ENCODE results near the gene KRT83. TPM values are rescaled to one million over a fixed set of nuclear protein-coding genes. Genes with fewer than 3 reads are reported as not detected.

Gene KRT83
- total RNA-seq, result not detected in 2 replicates

DNA sequence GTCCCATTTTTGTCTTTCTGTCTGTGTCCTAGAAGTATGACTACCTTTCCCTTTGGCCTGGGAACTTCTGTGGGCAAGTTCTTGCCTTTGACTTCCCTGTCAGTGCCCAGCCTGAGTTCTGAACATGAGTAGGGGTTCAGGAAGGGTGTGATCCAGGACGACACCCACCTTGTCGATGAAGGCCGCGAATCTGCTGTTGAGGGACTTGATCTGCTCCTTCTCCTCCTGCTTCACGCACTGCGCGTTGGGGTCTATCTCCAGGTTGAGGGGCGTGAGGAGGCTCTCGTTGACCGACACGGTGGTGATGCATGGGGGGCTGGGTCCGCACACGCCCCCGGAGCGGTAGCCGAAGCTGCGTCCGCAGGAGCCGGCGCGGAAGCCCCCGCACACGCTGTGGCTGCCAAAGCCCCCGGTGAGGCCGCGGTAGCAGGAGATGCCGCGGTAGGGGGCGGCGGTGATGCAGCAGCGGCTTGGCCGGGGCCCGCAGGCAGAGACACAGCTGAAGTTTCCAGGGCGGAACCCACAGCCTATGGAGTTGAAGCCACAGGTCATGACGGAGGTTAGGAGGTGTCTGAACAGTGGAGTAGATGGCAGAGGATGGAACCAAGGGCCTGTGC is at the start of gene KRT83:
Gene KRT83 (minus strand): TSS at position 615 of the 617 bp plus-strand sequence. CDS start 63 bp downstream, at position 552.

DNA sequence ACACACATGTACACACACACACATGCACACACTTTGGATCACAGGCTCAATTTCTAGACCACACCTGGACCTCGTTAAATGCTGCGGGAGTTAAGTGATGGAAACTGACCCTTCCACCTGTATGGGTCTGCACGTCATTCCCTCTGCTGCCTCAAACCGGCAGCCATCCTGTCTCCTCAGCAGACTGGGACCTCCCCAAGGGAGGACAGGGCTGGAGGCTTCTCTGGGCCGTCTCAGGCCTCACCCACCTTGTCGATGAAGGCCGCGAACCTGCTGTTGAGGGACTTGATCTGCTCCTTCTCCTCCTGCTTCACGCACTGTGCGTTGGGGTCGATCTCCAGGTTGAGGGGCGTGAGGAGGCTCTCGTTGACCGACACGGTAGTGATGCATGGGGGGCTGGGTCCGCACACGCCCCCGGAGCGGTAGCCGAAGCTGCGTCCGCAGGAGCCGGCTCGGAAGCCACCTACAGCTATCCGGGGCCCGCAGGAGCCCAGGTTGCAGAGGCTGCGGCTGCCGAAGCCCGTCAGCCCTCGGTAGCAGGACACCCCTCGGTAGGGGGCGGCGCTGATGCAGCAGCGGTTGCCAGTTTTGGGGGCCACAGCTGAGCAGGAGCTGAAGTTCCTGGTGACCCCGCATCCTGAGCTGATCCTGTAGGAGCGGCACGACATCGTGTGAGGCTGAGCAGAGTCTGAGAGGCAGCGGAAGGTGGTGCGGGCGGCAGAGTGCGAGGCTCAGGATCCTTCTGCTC is 45.7 kb upstream of the KRT83 start, which contains the start of gene KRT85:
Gene KRT85 (minus strand): TSS at position 744 of the 748 bp plus-strand sequence. CDS start 76 bp downstream, at position 668.

DNA sequence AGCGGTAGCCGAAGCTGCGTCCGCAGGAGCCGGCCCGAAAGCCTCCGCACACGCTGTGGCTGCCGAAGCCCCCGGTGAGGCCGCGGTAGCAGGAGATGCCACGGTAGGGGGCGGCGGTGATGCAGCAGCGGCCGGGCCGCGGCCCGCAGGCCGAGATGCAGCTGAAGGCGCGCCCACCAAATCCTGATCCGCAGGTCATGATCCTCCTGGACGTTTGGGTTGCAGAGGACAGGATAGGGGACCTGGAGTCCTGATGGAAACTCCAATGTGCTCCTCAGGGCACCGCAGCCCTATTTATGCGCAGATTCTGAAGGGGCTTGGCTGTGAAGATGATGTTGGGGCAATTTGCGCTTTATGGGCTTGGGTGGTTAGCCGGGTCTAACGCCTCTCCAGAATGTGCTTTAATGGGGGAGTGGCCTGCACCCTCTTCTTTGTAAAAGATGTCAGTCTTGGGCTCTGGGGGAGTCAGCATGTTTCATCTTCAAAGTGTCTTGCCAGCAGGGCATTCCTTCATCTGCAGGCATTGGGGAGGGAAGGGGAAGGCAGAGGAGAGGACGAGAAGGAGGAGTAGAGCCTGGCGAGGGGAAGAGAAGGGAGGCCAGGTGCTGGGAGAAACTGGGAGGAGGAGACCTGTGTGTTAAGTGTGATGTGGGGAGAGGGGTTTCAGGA is 29.8 kb downstream of the KRT83 start, which contains the start of gene KRT81:
Gene KRT81 (minus strand): TSS at position 268 of the 669 bp plus-strand sequence. CDS start 69 bp downstream, at position 199.

DNA sequence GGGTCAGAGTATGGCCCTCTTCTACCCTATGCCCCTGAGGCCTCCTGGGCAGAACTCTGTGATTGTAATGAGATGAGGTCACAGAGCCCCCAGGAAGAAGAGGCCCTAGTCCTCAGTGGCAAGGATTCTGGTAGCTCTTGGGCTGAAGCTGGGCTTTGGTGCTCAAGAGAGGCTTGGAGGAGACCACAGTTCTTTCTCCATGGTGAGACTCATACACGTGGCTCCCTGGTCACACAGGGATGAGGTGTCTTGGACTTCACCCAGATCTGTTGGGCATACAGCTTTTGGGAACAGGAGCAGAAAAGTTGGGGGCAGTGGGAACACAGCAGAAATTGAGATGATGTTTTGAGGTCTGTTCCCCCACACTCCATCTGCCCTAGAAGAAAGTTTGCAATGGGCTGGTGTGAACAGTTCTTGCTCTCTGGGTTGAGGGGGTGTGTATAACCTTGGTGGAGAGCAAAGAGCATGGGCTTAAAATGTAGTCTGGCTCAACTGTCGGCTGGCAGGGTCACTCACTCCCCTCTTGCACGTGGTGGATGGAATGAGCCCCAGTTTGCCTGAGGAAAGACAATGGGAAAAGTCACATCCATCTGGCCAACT is 46.6 kb downstream of the KRT83 start, which contains the start of gene KRT86:
Gene KRT86 (plus strand): TSS at position 125 of the 600 bp plus-strand sequence. CDS start 27,272 bp downstream, outside the sequence.

Other genes starting within 250 kb of the KRT83 start
- gene SMIM41, start 241.7 kb downstream of the KRT83 start, total RNA-seq, result 0.11 and 0.37 TPM in 2 replicates
- 0.11 and 0.25 TPM in 2 replicates for gene KRT80, start 129.4 kb downstream of the KRT83 start, total RNA-seq
- 0.66 and 2.2 TPM in 2 replicates for gene KRT7, start 88.2 kb downstream of the KRT83 start, total RNA-seq
- gene KRT86, start 46.8 kb downstream of the KRT83 start, total RNA-seq, result under 0.01 TPM in 1 of 2 replicates, not detected in the other
- gene KRT81, start 29.9 kb downstream of the KRT83 start, total RNA-seq, result under 0.01 TPM in 1 of 2 replicates, not detected in the other
- gene KRT85, start 46.1 kb upstream of the KRT83 start, total RNA-seq, result not detected in 2 replicates
- not detected in 2 replicates for gene KRT84, start 64.3 kb upstream of the KRT83 start, total RNA-seq
- gene KRT82, start 84.9 kb upstream of the KRT83 start, total RNA-seq, result not detected in 2 replicates
- not detected in 2 replicates for gene KRT75, start 113.0 kb upstream of the KRT83 start, total RNA-seq
- under 0.01 TPM in 1 of 2 replicates, not detected in the other for gene KRT6B, start 130.7 kb upstream of the KRT83 start, total RNA-seq
- gene KRT6C, start 152.4 kb upstream of the KRT83 start, total RNA-seq, result not detected in 2 replicates
- not detected in 2 replicates for gene KRT6A, start 171.9 kb upstream of the KRT83 start, total RNA-seq
- gene KRT5, start 199.0 kb upstream of the KRT83 start, total RNA-seq, result 0.22 TPM in 1 of 2 replicates, not detected in the other
- not detected in 2 replicates for gene KRT71, start 231.7 kb upstream of the KRT83 start, total RNA-seq

Data from uterine smooth muscle cell (primary cell).